CD4-positive, alpha-beta T cell (primary cell): ENCODE results near the gene CD2AP. TPM values are rescaled to one million over a fixed set of nuclear protein-coding genes. Genes with fewer than 3 reads are reported as not detected.

Experiments
- ATAC-seq: fragments of 200-7000 bp; cut with Tn5 transposase; one replicate; pipeline ENCODE4 v1.10.0; 2022; ENCODE audit warnings: mild to moderate bottlenecking; ENCODE audit not compliant: poor library complexity
- CTCF ChIA-PET: fragments of 350-600 bp; sonication (Branson Sonifier 250); formaldehyde crosslinking; loops from one replicate; lab custom pipeline; 2021; ENCODE audit warnings: antibody characterized with exemption, inconsistent platforms; lab: Charles Lee
- POLR2A ChIA-PET: fragments of 350-600 bp; sonication (Branson Sonifier 250); formaldehyde crosslinking; loops from one replicate; lab custom pipeline; 2021; ENCODE audit warnings: antibody characterized with exemption, inconsistent platforms; lab: Charles Lee
- DNase-seq, 14 experiments: peaks; one replicate each; pipeline ENCODE4 v3.0.0-alpha.2; 2013 to 2020; ENCODE audit warnings: mixed read lengths in 2 of 14
- H3K27ac ChIP-seq, 2 donors: one replicate each; pipeline versions ENCODE4 v1.5.1 to v1.7.0; 2013; ENCODE audit warnings: low read length in 2 of 2, low read depth in 1 of 2, mild to moderate bottlenecking in 1 of 2
- H3K27me3 ChIP-seq, 2 experiments: 1 replicate in 1 of 2; 2 replicates in 1 of 2; pipeline versions ENCODE4 v1.6.1 to v1.7.0; 2013; ENCODE audit warnings: low read length in 2 of 2, control low read depth in 1 of 2, mild to moderate bottlenecking in 1 of 2, moderate library complexity in 1 of 2; ENCODE audit not compliant: insufficient read depth in 2 of 2, control insufficient read depth in 1 of 2
- H3K36me3 ChIP-seq: one replicate; pipeline ENCODE4 v1.6.1; 2013; ENCODE audit warnings: low read length, control low read depth; ENCODE audit not compliant: insufficient read depth
- H3K4me1 ChIP-seq: one replicate; pipeline ENCODE4 v1.6.1; 2013; ENCODE audit warnings: low read length, control low read depth; ENCODE audit not compliant: insufficient read depth
- H3K4me3 ChIP-seq: one replicate; pipeline ENCODE4 v1.5.1; 2013; ENCODE audit warnings: mild to moderate bottlenecking, low read length, moderate library complexity
- H3K9me3 ChIP-seq, 2 experiments: 1 replicate in 1 of 2; 2 replicates in 1 of 2; pipeline versions ENCODE4 v1.6.1 to v1.7.0; 2013; ENCODE audit warnings: low read length in 2 of 2, mild to moderate bottlenecking in 2 of 2, control low read depth in 1 of 2, moderate library complexity in 1 of 2; ENCODE audit not compliant: control insufficient read depth in 1 of 2, insufficient read depth in 1 of 2
- H3K27ac Mint-ChIP-seq: one replicate; pipeline ENCODE4 v1.8.0; 2020; ENCODE audit warnings: mixed read lengths
- H3K27me3 Mint-ChIP-seq: one replicate; pipeline ENCODE4 v1.8.0; 2021; ENCODE audit warnings: mixed read lengths
- H3K36me3 Mint-ChIP-seq: one replicate; pipeline ENCODE4 v1.8.0; 2021; ENCODE audit warnings: low read depth, mixed read lengths
- H3K4me1 Mint-ChIP-seq: one replicate; pipeline ENCODE4 v1.8.0; 2021; ENCODE audit warnings: low read depth, mixed read lengths
- H3K4me3 Mint-ChIP-seq: one replicate; pipeline ENCODE4 v1.8.0; 2020; ENCODE audit warnings: mild to moderate bottlenecking, mixed read lengths
- H3K9me3 Mint-ChIP-seq: one replicate; pipeline ENCODE4 v1.8.0; 2020; ENCODE audit warnings: mixed read lengths
- intact Hi-C, 2 experiments: fragments of 100-400 bp; cut with DNase I in 1 of 2; cut with micrococcal nuclease in 1 of 2; formaldehyde crosslinking; loops; one replicate each; pipeline versions ENCODE4 v1.15.1 to v1.9.0; 2023 to 2025; cut with DNase I, micrococcal nuclease
- total RNA-seq, 174 experiments: library from RNA in 2 of 174; stranded (reverse) in 2 of 174; gene quantifications; one replicate each; pipeline ENCODE4 v1.2.3 and lab custom pipeline; 2021 to 2026
- TF ChIP-seq, protein P1 (sequence below): fragments of 200-600 bp; IDR thresholded peaks from one replicate; pipeline ENCODE4 v1.8.0; 2022; ENCODE audit warnings: antibody characterized with exemption, mild to moderate bottlenecking

Gene CD2AP
- total RNA-seq, 2 experiments from 2014 or later: 29.4 to 31.3 TPM

DNA sequence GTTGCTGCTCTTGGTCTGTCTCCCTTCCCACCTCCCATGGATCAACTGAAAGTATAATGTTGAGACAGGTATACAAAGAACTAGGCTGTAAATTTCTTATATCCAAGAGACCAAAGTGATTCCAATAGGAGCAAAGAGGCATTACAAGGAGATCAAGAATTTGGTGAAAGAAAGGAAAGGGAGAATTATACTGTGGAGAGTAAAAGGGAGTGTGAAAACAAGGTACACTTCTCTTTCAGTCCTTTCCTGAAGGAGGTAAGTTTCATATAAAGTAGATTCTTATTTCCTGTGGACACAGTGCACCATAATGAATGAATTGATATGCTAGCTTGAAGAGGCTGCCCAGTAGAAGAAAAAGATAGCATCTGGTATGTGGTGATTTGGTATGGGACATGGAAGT is 49.7 kb downstream of the CD2AP start:
- Histone ChIP-seq H3K27me3 (no peaks in the 10 kb centered on the region), H3K9me3 (no peaks in the 10 kb centered on the region), H3K27ac (no peak overlapping the region), H3K4me1 (no peaks in the 10 kb centered on the region), H3K4me3 (no peak overlapping the region), H3K36me3 (no peaks in the 10 kb centered on the region)
- Mint-ChIP-seq H3K27ac (no peak overlapping the region), H3K36me3 (peaks cover 35% of the 10 kb centered on the region), H3K9me3 (no peaks in the 10 kb centered on the region), H3K4me1 (peaks cover 36% of the 10 kb centered on the region), H3K27me3 (no peaks in the 10 kb centered on the region), H3K4me3 (no peak overlapping the region)
- CTCF ChIA-PET: no interaction called here
- DNase-seq (no peak), ATAC-seq (no peak)
- TF ChIP-seq, protein P1, sequence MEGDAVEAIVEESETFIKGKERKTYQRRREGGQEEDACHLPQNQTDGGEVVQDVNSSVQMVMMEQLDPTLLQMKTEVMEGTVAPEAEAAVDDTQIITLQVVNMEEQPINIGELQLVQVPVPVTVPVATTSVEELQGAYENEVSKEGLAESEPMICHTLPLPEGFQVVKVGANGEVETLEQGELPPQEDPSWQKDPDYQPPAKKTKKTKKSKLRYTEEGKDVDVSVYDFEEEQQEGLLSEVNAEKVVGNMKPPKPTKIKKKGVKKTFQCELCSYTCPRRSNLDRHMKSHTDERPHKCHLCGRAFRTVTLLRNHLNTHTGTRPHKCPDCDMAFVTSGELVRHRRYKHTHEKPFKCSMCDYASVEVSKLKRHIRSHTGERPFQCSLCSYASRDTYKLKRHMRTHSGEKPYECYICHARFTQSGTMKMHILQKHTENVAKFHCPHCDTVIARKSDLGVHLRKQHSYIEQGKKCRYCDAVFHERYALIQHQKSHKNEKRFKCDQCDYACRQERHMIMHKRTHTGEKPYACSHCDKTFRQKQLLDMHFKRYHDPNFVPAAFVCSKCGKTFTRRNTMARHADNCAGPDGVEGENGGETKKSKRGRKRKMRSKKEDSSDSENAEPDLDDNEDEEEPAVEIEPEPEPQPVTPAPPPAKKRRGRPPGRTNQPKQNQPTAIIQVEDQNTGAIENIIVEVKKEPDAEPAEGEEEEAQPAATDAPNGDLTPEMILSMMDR: no peak
- POLR2A ChIA-PET: no interaction called here
- intact Hi-C loops: no loop called here

DNA sequence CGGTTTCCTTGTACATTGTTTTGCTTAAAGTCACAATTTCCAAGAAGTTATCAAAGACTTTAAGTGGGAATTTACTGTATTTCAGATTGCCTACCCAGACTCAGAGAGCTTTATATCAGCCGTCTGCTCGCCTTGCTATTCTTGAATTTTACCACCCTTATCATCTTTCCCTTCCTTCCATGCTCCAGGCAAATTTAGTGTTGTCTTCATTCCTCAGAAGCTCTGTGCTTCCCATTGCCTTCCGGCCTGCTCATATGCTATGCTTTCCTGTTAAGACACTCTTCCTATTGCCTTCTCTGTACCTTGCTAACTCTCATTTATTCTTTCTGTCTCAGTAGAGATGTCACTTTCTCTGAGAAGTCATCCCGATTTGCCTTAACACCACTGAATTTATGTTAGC is 52.1 kb downstream of the CD2AP start:
- ChIA-PET CTCF (no interaction called here), POLR2A (no interaction called here)
- DNase-seq (no peak), ATAC-seq (no peak)
- Histone ChIP-seq H3K4me3 (no peak overlapping the region), H3K27ac (no peak overlapping the region), H3K27me3 (no peaks in the 10 kb centered on the region), H3K9me3 (no peaks in the 10 kb centered on the region), H3K36me3 (peaks cover 11% of the 10 kb centered on the region), H3K4me1 (no peaks in the 10 kb centered on the region)
- H3K36me3 Mint-ChIP-seq: peaks cover 52% of the 10 kb centered on the region
- intact Hi-C loops: no loop called here
- H3K4me3 Mint-ChIP-seq: no peak overlapping the region
- H3K27ac Mint-ChIP-seq: no peak overlapping the region
- no peaks in the 10 kb centered on the region for H3K27me3 Mint-ChIP-seq
- H3K9me3 Mint-ChIP-seq: no peaks in the 10 kb centered on the region
- peaks cover 38% of the 10 kb centered on the region for H3K4me1 Mint-ChIP-seq
- TF ChIP-seq, protein P1: no peak

DNA sequence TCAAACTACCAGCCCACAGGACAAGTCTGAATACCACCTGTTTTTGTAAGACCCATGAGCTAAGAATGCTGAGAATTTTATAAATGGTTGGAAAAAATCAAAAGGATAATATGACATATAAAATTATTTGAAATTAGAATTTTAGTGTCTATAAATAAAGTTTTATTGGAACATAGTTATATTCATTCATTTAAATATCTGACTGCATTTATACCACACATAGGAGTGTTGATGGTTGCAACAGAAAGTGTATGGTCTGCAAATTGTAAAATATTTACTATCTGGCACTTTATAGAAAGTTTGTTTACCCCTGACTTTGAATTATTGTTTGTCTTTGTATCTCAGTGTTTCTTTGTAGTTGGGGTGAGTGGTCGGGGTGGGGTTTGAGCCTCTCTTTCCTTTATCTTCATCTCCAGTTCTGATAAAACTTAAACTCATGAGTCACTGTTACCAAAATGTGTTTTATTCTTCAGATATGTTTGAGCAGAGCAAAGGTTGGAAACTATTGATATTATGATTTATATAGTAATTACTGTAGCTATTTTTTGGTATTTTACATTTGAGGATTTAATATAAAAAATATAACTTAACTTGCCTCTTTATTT is 55.5 kb downstream of the CD2AP start:
- TF ChIP-seq, protein P1: no peak
- H3K27me3 Mint-ChIP-seq: no peaks in the 10 kb centered on the region
- H3K27ac Mint-ChIP-seq: no peak overlapping the region
- DNase-seq (no peak), ATAC-seq (no peak)
- H3K4me1 ChIP-seq: no peaks in the 10 kb centered on the region
- no peaks in the 10 kb centered on the region for H3K9me3 ChIP-seq
- H3K9me3 Mint-ChIP-seq: no peaks in the 10 kb centered on the region
- no peak overlapping the region for H3K27ac ChIP-seq
- intact Hi-C loops: no loop called here
- no peaks in the 10 kb centered on the region for H3K27me3 ChIP-seq
- H3K36me3 Mint-ChIP-seq: peaks cover 59% of the 10 kb centered on the region
- peaks cover 19% of the 10 kb centered on the region for H3K4me1 Mint-ChIP-seq
- no peak overlapping the region for H3K4me3 Mint-ChIP-seq
- ChIA-PET POLR2A (interaction anchor here (1.1 kb wide), 1 partner anchor 56 kb away, joined by 4 read pairs; the partner anchor contains the start of gene CD2AP), CTCF (no interaction called here)
- H3K4me3 ChIP-seq: no peak overlapping the region
- peaks cover 16% of the 10 kb centered on the region for H3K36me3 ChIP-seq
